GM10266 (cell line): ENCODE measurements around the gene ACTL8.

Source experiments
- DNase-seq: peaks from one replicate; pipeline ENCODE4 v3.0.0; 2012; ENCODE audit errors: extremely low spot score
- TF ChIP-seq, protein P1 (sequence below): IDR thresholded peaks from 2 replicates; pipeline ENCODE4 v1.5.1; 2012; ENCODE audit warnings: mild to moderate bottlenecking, low read depth; ENCODE audit not compliant: control insufficient read depth, insufficient read depth; ENCODE audit errors: missing control alignments

ACTL8 gene

DNA sequence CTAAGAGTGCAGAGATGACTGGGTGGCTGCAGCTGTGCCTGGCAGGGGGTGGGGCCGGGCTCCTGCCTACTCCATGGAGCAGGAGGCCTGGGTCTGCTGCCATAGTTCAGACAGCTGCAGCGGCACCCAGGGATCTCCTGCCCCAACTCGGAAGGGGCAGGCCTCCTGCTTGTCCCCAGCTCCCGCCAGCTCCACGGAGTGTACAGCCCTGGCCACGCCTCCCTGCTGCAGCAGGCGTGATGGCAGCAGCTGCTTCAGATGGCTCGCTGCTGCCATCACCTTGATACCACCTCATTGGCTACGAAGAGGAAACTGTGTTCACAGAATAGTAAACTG, 35.9 kb downstream of the ACTL8 start:
- no peak for DNase-seq
- TF ChIP-seq, protein P1, sequence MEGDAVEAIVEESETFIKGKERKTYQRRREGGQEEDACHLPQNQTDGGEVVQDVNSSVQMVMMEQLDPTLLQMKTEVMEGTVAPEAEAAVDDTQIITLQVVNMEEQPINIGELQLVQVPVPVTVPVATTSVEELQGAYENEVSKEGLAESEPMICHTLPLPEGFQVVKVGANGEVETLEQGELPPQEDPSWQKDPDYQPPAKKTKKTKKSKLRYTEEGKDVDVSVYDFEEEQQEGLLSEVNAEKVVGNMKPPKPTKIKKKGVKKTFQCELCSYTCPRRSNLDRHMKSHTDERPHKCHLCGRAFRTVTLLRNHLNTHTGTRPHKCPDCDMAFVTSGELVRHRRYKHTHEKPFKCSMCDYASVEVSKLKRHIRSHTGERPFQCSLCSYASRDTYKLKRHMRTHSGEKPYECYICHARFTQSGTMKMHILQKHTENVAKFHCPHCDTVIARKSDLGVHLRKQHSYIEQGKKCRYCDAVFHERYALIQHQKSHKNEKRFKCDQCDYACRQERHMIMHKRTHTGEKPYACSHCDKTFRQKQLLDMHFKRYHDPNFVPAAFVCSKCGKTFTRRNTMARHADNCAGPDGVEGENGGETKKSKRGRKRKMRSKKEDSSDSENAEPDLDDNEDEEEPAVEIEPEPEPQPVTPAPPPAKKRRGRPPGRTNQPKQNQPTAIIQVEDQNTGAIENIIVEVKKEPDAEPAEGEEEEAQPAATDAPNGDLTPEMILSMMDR = no peak

DNA sequence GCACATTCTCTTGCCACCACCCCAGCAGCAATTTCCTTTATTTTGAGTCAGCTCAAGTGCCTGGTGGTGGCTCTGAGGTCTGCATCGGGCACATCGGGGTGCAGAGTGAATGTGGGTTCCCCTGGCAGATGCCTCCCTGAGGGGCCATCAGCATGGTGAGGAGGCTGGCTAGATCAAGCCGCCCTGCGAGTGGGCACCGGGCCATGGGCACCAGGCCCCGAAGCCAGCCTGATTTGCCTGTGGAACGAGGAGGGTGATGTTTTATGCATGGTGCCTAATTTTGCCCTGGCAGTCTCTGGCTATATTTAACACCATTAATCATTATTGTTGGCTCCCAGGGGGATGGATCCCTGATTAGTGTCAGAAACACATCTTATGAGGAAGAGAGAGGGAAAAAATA, 36.3 kb downstream of the ACTL8 start:
- TF ChIP-seq, protein P1 = no peak
- no peak for DNase-seq

DNA sequence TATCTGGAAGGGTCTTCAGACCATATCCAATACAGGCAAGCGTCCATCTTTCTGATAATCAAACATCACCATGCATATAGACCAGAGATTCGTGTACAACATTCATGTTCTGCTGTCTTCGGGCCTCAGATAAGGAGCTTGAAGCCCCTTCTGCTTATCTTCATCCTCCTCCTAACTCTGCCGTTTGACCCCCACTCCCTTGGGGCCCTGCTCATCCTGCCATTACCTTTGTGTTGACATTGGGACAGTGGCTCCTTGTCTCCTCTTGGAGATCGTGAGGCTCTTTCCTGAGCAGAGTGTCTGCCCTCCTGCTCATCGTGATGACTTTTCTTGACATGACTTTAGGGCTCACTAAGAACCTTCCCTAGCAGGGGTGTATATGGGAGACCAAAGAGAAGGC, 37.3 kb downstream of the ACTL8 start:
- TF ChIP-seq, protein P1 = no peak
- no peak for DNase-seq

DNA sequence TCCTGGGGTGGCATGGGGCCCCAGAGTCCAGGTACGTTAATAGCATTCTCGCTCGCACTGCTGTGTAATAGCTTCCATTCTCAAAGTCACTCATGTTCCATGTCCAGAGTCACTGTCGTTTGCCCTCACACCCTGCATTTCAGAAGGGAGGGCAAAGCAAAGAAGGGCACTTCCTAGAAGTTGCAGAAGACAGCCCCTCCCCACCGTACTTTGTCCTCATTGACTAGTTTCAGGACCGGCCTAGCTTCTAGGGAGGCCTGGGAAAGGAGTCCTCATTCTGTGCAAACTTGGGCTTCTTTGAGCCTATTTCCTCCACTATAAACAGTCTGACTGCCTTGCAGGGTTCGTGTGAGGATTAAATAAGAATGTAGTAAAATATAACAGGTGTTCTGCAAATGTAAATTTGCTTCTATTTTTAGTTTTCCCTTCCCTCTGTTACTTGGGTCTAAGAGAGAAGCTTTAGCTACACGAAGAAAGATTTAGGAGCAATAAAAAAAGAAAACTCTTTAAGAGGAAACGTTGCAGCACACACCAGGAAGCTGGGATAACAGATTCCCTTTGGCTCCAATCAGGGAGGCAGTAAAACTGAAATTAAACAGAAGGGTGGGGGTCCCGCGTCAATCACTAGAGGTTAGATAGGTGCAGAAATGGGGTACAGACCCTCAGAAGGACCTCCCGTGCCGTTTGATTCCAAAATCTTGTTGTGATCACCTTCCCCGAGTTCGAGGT, 40.1 kb downstream of the ACTL8 start:
- TF ChIP-seq, protein P1 = no peak
- no peak for DNase-seq

DNA sequence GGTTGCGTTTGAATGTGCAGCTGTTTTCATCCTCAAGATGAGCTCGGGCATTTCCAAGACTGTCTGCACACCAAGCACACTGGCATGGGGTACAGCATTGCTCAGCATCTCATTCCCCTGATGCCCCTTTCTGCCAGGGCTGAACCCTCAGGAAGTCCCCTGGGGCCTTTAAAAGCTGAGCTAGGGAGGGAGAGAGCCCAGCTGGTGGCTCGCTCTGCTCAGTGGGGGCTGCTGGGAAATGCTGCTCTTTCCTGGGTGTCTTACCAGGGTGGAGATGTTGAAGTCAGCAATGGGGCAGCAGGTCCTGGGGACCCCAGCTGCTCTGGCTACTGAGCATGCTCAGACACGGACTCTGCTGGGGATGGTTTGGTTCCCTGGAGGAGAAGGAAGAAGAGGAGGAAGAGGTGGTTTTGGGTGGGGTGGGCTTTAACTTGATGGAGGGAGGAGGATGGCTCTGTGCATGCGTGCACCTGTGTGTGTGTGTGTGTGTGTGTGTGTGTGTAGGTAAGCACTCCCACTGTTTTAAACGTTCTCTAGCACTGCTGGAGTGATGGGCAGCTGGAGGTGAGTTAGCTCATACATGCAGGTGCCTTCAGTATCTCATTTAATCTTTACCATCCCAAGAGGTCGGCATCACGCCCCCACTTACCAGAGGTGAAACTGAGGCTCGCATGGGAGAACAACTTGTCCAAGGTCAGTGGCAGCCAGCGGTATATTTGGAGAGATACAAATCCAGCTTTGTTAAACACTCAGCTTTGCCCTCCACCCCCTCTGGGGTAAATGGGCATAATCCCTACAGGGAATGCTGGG, 40.9 kb downstream of the ACTL8 start:
- TF ChIP-seq, protein P1 = no peak
- no peak for DNase-seq

DNA sequence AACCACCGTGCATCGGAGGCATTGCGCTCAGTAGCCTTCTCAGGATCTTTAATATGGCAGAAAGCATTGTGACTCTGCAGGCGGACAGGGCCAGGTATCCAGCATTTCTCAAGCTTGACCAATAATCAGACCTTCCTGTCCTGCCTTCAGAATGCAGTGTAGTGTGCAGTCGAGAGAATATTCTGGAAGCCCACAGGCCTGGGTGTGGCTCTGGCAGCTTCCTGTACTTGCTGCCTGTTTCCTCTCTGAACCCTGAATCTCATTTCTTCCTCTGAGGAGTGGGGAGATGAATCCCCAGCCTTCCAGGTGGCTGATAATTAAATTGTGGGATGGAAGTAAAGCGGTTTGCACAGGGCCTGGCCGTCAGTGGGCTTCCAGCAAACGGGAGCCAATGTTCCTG, 42.3 kb downstream of the ACTL8 start:
- no peak for DNase-seq
- TF ChIP-seq, protein P1 = no peak

DNA sequence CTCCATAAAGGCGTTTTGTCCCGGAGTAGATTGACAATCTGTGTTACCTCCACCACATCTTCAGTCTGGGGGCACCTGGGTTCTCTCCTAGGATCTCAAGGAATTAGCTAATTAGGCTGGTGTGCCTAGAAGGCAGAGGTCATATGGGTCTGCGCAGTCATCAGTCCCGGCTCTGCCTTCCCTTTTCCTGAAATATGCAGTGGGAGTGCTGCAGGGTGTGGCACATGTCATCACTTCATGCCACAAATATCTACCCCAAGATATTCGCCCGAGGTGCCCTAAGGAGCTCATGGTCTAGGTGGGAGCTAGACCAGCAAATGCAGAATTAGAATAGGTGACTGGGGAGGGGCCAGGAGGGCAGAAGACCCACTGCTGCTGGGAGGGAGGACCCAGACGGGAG, 42.9 kb downstream of the ACTL8 start:
- TF ChIP-seq, protein P1 = no peak
- DNase-seq = no peak
